GM19099 (cell line): ENCODE data around the gene IMMP2L.

Source experiments
- POLR2A ChIP-seq: IDR thresholded peaks from 3 replicates; pipeline ENCODE4 v1.6.1; 2011; ENCODE audit warnings: low read depth; ENCODE audit not compliant: insufficient read length; ENCODE audit errors: extremely low read depth

IMMP2L gene

GRCh38 chr7:110645616-110646015, 916.7 kb downstream of the IMMP2L start:
- no peak for TF ChIP-seq POLR2A

- TF ChIP-seq POLR2A = no peak
Measured at GRCh38 chr7:110645060-110645459, 917.2 kb downstream of the IMMP2L start.

- no peak for TF ChIP-seq POLR2A
Measured at GRCh38 chr7:110637252-110637651, 925.0 kb downstream of the IMMP2L start.

- TF ChIP-seq POLR2A = no peak
Measured at GRCh38 chr7:110633313-110633712, 929.0 kb downstream of the IMMP2L start.

GRCh38 chr7:110626414-110626813, 935.9 kb downstream of the IMMP2L start:
- TF ChIP-seq POLR2A = no peak

GRCh38 chr7:110625294-110625693, 937.0 kb downstream of the IMMP2L start:
- no peak for TF ChIP-seq POLR2A

GRCh38 chr7:110623436-110623835, 938.9 kb downstream of the IMMP2L start:
- no peak for TF ChIP-seq POLR2A

GRCh38 chr7:110621289-110621688, 941.0 kb downstream of the IMMP2L start:
- no peak for TF ChIP-seq POLR2A

GRCh38 chr7:110620110-110620735, 942.1 kb downstream of the IMMP2L start:
- TF ChIP-seq POLR2A = no peak
